ENCODE data around the gene CFHR5.
"Not testable (repeated sequence)": the region's sequence is repeated elsewhere in the genome, so short reads cannot be mapped to it uniquely, and the experiment has no call there.

The CFHR5 gene

DNA sequence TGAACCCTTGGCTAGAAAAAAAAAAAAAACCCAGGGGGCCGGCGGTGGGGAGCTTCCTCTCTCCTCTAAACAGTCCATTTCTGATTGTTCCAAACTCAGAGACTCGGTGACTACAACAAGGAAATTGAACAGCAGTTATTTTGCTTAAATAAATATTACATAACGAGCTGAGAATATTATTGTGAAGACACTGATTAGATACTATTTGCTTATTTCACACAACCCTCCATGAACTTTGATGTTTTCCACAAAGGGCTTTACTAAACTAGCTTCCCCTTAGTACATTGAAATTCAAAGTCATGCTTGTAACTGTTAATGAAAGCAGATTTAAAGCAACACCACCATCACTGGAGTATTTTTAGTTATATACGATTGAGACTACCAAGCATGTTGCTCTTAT is at the start of gene CFHR5:
Gene CFHR5 (plus strand): TSS at position 279 of the 400 bp plus-strand sequence. CDS start 109 bp downstream, at position 388.
- in situ Hi-C loops (cut with HindIII; ENCODE audit: low sequenced_read_pairs), result no loop called here

DNA sequence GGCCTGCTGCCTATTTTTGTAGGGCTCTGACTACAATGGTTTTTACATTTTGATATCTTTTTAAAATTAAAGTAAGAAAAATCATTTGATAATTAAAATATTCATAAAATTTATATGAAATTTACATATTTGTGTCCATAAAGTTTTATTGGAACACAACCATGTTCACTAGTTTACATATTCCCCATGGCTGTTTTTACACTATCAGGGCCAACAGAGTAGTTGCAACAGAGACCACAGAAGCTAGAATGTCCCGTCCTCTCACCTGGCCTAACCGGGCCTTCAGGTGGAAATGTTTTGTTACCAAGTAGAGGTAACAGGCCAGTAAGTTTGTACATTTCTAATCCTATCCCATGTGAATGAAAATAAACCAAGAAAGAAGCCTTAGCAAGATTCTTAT is 44.5 kb upstream of the CFHR5 start:
- in situ Hi-C loops (cut with HindIII; ENCODE audit: low sequenced_read_pairs), result not testable (repeated sequence)

DNA sequence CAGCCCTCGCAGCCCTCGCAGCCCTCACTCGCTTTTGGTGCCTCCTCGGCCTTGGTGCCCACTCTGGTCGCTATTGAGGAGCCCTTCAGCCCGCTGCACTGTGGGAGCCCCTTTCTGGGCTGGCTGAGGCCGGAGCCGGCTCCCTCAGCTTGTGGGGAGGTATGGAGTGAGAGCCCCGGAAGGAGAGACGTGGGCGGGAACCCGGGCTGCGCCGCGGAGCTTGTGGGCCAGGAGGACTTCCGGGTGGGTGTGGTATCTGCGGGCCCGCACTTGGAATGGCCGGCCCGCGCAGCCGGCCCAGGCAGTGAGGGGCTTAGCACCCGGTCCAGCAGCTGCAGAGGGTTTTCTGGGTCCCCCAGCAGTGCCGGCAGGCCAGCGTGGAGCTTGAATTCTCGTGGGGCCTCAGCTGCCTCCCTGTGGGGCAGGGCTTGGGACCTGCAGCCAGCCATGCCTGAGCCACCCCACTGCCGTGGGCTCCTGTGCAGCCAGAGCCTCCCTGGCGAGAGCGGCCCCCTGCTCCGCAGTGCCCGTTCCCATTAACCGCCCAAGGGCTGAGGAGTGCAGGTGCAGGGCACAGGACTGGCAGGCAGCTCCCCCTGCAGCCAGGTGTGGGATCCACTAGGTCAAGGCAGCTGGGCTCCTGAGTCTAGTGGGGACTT is 43.7 kb upstream of the CFHR5 start:
- in situ Hi-C loops (cut with HindIII; ENCODE audit: low sequenced_read_pairs), result no loop called here

DNA sequence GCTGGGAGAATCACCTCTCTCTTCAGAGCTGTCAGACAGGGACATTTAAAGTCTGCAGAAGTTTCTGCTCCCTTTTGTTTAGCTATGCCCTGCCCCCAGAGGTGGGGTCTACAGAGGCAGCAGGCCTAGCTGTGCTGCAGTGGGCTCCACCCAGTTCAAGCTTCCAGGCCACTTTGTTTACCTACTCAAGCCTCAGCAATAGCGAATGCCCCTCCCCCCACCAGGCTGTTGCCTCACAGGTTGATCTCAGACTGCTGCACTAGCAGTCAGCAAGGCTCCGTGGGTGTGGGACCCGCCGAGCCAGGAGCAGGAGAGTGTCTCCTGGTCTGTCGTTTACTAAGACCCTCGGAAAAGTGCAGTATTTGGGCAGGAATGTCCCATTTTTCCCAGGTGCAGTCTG is 35.9 kb upstream of the CFHR5 start:
- in situ Hi-C loops (cut with HindIII; ENCODE audit: low sequenced_read_pairs), result not testable (repeated sequence)

DNA sequence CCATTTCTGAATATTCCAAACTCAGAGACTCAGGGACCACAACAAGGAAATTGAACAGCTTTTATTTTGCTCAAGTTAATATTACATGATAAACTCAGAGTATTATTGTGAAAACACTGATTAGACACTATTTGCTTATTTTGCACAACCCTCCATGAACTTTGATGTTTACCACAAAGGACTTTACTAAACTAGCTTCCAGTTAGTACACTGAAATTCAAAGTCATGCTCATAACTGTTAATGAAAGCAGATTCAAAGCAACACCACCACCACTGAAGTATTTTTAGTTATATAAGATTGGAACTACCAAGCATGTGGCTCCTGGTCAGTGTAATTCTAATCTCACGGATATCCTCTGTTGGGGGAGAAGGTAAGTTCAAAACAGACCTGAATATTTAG is 33.8 kb upstream of the CFHR5 start, which contains the start of gene CFHR2:
Gene CFHR2 (plus strand): TSS at position 171 of the 400 bp plus-strand sequence. CDS start 143 bp downstream, at position 314.
- in situ Hi-C loops (cut with HindIII; ENCODE audit: low sequenced_read_pairs), result not testable (repeated sequence)

DNA sequence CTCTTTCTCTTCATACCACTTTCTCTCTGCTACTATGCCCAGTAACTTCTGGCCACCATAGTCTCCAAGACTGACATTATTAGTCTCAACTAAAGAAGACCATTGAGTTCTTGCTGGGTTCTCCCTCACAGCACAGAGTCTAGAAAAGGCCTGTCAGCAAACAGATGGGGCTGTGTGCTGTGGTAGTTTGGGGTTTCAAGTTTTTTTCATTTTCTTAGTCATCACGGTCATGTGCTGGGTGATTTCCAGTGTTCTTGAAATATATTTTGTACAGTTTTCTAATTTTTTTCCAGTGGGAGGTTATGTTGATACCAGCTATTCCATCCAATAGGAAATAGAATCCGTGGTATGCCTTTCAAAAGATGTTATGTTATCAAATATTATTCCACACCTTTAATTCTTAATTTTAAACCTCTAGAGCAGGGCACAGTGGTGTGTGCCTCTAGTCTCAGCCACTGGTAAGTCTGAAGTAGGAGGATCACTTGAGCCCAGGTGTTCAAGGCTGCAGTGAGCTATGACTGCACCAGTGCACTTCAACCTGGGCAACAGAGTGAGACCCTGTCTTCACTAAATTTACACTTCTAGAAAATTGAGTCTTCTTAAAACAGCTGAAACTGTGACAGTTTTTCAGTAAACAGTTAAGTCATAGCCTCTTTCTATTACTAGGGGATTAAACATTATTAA is 25.5 kb upstream of the CFHR5 start:
- in situ Hi-C loops (cut with HindIII; ENCODE audit: low sequenced_read_pairs), result no loop called here

DNA sequence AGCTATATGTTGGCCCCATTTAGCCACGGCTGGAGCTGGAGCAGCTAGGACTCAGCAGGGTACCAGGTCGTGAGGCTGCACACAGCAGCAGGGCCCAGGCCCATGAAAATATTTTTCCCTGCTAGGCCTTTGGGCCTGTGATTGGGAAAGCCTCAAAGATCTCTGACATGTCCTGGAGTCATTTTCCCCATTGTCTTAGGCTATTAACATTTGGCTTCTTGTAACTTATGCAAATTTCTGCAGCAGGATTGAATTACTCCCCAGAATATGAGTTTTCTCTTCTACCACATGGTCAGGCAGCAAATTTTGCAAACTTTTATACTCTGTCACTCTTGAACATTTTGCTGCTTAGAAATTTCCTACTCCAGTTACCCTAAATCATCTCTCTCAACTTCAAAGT is 22.6 kb upstream of the CFHR5 start:
- in situ Hi-C loops (cut with HindIII; ENCODE audit: low sequenced_read_pairs), result no loop called here

DNA sequence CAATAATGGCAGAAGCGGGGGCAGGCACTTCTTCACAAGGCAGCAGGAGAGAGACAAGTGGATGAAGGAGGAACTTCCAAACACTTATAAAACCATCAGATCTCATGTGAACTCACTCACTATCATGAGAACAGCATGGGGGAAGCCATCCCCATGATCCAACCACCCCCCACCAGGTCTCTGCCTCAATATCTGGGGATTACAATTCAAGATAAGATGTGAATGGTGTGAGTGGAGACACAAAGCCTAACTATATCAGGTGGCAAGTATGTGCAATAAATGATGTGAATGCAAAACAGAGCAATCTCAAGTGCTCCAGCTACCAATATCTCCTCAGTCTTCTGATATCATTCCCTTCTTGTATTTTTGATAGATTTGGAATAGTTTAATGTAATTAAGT is 21.4 kb upstream of the CFHR5 start:
- in situ Hi-C loops (cut with HindIII; ENCODE audit: low sequenced_read_pairs), result no loop called here

DNA sequence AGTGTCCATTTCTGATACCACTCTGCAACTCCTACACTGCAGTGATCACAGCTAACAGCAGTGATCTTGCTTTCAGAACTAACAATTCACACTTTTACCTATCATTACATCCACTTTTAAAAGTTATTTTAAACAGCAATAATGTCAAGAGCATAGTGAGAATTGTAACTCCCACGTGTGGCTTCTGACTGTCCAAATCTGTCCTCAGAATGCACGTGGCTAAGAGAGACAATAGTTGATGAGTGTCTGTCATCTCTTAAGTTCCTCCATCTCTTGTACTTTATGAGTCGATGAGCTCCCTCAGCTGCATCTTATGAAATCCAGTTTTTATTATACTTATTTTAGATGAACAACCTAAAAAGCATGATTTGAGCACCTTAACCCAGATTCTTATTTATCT is 16.5 kb upstream of the CFHR5 start:
- in situ Hi-C loops (cut with HindIII; ENCODE audit: low sequenced_read_pairs), result no loop called here

DNA sequence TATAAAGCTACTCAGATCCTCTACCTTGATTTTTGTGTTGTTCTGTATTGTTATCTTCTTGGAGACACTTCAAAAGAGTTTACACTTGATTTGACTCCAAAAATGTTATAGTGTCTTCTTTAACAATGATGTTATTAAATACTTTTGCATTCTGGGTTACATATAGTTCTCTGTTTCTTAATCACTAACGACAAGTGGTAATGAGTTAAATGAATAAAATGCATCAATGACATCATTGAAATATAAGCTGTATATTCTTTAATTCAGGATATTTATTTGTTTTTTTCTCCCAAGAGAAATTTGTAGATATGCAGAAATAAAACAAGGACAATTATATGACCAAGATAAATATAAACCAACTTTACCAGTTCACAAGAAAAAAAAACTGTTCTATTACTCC is 7.2 kb upstream of the CFHR5 start:
- in situ Hi-C loops (cut with HindIII; ENCODE audit: low sequenced_read_pairs), result no loop called here

DNA sequence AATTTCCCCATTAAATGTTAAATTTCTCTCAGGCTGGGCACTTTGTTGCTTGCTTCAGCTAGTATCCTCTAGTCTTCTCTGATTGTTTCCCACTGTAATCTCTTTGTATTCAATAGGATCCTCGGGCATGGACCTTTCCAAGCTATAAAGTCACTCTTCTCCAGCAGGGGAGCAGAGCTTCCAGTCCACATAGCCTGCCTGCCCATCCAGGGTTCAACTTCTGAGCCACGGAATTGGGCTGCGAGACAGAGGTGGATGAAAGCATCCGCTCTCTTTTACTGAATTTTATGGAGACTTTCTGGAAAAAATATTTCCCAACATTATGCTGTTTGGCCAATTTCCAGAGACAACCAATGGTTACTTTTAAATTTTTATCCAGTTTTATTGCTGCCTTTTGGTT is 1.1 kb upstream of the CFHR5 start:
- in situ Hi-C loops (cut with HindIII; ENCODE audit: low sequenced_read_pairs), result no loop called here

DNA sequence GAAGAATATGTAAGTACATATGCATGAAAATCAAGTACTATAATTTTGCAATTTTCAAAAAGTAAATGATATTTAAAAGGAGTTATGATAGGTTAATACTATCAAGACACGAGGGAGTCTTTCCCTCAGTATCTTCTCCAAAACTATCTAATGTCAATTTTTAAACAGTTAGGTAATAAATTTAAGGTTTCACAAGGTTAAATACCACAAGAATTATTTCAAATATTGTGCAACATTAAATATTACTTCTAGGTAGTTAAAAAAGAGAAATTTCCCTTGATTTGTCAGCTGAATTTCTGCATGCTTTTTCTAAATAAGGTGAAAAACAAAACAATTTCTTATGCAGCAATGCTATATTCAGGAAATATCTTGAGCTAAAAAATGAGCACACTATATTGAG is 3.5 kb downstream of the CFHR5 start:
- in situ Hi-C loops (cut with HindIII; ENCODE audit: low sequenced_read_pairs), result no loop called here

DNA sequence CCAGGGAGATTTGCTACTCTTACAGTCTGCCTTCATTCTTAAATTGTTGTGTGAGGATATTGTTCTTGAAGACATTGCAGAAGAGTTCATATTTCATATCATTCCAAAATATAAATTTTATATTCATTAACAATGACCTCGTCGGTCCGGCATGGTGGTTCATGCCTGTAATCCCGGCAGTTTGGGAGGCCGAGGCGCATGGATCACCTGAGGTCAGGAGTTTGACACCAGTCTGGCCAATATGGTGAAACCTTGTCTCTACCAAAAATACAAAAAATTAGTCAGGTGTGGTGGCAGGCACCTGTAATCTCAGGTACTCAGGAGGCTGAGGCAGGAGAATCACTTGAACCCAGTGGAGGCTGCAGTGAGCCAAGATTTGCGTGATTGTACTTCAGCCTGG is 4.9 kb downstream of the CFHR5 start:
- in situ Hi-C loops (cut with HindIII; ENCODE audit: low sequenced_read_pairs), result not testable (repeated sequence)

DNA sequence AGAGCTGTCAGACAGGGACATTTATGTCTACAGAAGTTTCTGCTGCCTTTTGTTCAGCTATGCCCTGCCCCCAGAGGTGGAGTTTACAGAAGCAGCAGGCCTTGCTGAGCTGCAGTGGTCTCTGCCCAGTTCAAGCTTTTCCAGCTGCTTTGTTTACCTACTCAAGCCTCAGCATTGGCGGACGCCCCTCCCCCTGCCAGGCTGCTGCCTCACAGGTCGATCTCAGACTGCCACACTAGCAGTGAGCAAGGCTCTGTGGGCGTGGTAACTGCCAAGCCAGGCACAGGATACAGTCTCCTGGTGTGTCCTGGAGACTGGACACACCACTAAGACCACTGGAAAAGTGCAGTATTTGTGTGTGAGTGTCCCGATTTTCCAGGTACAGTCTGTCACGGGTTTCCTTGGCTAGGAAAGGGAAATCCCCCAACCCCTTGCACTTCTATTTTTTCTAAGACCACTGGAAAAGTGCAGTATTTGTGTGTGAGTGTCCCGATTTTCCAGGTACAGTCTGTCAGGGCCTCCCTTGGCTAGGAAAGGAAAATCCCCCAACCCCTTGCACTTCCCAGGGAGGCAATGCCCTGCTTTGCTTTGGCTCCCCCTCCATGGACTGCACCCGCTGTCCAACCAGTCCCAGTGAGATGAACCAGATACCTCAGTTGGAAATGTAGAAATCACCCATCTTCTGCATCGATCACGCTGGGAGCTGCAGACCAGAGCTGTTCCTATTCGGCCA is 14.7 kb downstream of the CFHR5 start:
- in situ Hi-C loops (cut with HindIII; ENCODE audit: low sequenced_read_pairs), result not testable (repeated sequence)

DNA sequence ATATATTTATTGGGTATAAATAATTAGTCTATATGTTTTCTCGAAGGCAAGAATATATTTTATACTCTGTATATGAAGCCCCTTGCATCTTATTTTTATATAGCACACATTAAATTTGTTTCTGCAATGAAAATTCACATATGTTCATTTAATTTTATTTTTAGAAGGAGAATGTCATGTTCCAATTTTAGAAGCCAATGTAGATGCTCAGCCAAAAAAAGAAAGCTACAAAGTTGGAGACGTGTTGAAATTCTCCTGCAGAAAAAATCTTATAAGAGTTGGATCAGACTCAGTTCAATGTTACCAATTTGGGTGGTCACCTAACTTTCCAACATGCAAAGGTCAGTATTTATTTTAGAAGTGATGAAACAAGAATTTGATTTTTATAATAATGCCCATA is 16.6 kb downstream of the CFHR5 start:
- in situ Hi-C loops (cut with HindIII; ENCODE audit: low sequenced_read_pairs), result no loop called here

DNA sequence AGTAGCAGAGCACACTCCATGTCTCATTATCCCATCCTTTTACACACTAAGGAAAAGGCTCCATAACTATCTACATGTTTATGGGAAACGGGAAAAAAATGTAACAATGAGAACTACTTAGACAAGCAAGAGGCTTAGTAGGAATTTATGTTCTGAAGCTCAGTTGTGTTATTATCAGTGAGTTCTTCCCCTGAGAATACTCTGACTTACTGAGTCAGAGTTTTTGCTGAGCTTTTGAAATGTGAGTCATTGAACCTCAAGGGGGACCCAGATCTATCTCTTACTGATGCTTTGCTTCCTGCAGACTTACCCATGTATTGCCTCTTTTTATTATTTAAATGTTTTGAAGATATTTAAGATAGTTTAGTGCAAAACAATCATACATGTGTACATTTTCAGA is 20.1 kb downstream of the CFHR5 start:
- in situ Hi-C loops (cut with HindIII; ENCODE audit: low sequenced_read_pairs), result no loop called here

DNA sequence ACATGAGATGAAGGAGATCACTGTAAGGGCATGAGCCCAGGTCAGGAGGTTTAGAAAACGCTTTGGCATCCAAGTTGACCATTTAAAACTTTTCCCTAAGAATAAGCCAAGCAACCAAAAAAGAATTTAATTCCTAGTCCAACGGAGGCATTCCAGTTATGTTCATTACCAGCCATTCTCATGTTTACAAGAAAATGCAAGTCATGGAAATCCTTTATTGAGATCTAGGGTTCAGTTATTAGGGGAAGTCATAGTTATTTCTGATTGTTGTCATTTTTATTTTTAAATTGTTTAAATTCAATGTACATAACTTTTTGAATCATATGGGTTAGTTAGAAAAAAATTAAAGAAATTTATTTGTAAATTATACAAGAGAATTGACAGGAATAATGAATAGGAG is 24.5 kb downstream of the CFHR5 start:
- in situ Hi-C loops (cut with HindIII; ENCODE audit: low sequenced_read_pairs), result no loop called here

DNA sequence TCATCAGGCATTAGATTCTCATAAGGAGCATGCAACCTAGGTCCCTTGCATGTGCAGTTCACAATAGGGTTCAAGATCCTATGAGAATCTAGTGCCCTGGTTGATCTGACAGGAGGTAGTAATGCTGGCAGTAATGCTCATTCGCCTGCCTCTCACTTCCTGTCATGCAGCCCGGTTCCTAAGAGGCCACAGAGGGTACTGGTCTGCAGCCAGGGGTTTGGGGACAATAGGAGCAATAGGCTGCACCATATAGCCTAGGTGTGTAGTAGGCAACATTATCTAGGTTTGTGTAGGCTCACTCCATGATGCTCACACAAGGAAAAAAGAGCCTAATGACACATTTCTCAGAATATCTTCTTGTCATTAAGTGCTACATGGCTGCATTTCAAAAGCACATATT is 25.8 kb downstream of the CFHR5 start:
- in situ Hi-C loops (cut with HindIII; ENCODE audit: low sequenced_read_pairs), result no loop called here

DNA sequence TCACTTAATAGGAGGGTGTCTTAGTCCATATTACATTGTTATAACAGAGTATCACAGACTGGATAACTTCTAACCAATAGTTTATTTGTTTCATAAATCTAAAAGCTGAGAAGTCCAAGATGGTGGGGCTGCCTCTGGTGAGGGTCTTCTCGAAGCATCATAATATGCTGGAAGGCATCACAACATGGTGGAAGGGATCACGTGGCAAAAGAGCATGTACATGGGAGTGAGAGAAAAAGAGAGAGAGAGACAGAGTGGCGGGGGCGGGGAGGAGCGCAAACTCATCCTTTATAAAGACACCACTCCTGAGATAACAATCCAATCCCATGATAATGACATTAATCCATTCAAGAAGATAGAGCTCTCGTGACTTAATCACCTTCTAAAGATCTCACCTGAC is 31.5 kb downstream of the CFHR5 start:
- in situ Hi-C loops (cut with HindIII; ENCODE audit: low sequenced_read_pairs), result no loop called here

DNA sequence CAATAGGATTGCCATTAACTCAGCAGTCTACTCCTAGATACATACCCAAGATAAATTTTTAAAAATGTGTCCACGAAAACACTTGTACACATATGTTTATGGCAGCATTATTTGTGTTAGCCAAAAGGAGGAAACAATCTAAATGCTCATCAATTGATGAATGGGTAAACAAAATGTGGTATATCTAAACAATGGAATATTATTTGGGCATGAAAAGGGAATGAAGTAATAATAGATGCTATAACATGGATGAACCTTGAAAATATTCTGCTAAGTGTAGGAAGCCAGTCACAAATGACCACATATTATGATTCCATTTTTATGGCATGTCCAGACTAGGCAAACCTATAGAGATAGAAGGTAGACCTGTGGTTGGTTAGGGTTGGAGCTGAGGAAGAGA is 34.3 kb downstream of the CFHR5 start:
- in situ Hi-C loops (cut with HindIII; ENCODE audit: low sequenced_read_pairs), result no loop called here

DNA sequence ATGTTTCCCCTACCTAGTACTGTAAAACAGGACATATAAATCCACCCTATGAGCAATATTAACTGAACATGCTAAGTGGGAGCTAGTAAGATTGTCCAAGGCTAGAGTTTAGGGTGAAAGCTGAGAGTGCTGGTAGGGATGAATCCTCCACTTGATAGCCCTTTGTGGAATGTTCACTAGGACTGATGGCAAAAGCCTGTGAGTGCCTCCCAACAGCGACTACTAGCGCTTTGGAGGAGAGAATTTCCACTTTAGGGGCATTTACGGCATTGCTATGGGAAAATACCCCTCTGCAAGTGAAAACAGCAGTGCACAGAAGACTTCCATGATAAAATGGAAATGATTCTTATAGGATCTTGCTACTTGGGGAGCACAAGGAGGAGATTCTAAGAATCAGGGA is 35.9 kb downstream of the CFHR5 start:
- in situ Hi-C loops (cut with HindIII; ENCODE audit: low sequenced_read_pairs), result no loop called here

DNA sequence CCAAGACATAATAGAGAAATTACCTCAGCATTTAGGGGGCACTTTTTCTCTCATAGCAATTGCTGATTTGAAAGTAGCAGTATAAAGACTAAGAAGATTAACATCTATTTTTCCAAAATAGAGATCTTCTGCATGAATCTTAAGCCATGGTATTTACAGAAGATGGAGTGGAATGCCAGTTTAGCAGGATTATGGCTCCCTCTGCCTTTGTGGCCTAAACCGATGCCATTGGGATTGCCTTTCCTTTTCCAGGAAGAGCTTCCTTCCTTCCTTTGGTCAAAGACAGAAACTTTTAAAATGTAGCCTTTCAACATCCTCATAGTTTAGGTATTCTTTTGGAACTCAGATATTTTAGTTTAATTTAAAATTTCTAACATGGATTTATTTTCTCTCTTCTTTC is 39.4 kb downstream of the CFHR5 start:
- in situ Hi-C loops (cut with HindIII; ENCODE audit: low sequenced_read_pairs), result no loop called here

All from endothelial cell of hepatic sinusoid (primary cell).